ENCODE measurements around the gene IPO9. TPM values are rescaled to one million over a fixed set of nuclear protein-coding genes. Genes with fewer than 3 reads are reported as not detected.
"Not testable (repeated sequence)": the region's sequence is repeated elsewhere in the genome, so short reads cannot be mapped to it uniquely, and the experiment has no call there.

IPO9 gene
- total RNA-seq, 4 donors from 2014 or later, result 8.8 to 48.5 (median 35.2) TPM

GRCh38 chr1:201827321-201828216, 1.4 kb upstream of the IPO9 start:
- intact Hi-C loops (cut with DNase I; ENCODE audit: low total_unique reads), result no loop called here
- Histone ChIP-seq H3K9me3 (no peaks in the 10 kb centered on the region), H3K4me3 (no peak overlapping the region), H3K27me3 (no peaks in the 10 kb centered on the region), H3K36me3 (no peaks in the 10 kb centered on the region), H3K4me1 (peaks cover 0 to 6% of the 10 kb centered on the region in 2 donors), H3K27ac (no peak overlapping the region)
- TF ChIP-seq CTCF (IDR thresholded peaks at IDR 0.05) (no peak), POLR2A (IDR thresholded peaks at IDR 0.05) (no peak)
- DNase-seq, result no peak

- no peak for DNase-seq
- peaks cover 0 to 6% of the 10 kb centered on the region in 2 donors for H3K4me1 ChIP-seq
- H3K9me3 ChIP-seq, result no peaks in the 10 kb centered on the region
- TF ChIP-seq POLR2A (IDR thresholded peaks at IDR 0.05), result no peak
- TF ChIP-seq CTCF (IDR thresholded peaks at IDR 0.05), result no peak
- H3K36me3 ChIP-seq, result no peaks in the 10 kb centered on the region
- intact Hi-C loops (cut with DNase I; ENCODE audit: low total_unique reads), result no loop called here
- peak overlapping the region; percentile 98 to 99 for H3K4me3 ChIP-seq
- no peaks in the 10 kb centered on the region for H3K27me3 ChIP-seq
- peak overlapping the region in 1 of 2 donors; percentile 93 for H3K27ac ChIP-seq
These were observed 639 bp upstream of the IPO9 start for GRCh38 chr1:201828217-201828819.

- Histone ChIP-seq H3K27ac (no peak overlapping the region), H3K4me1 (peaks cover 0 to 6% of the 10 kb centered on the region in 2 donors), H3K36me3 (no peaks in the 10 kb centered on the region), H3K27me3 (no peaks in the 10 kb centered on the region), H3K4me3 (no peak overlapping the region), H3K9me3 (no peaks in the 10 kb centered on the region)
- no peak for DNase-seq
- TF ChIP-seq POLR2A (IDR thresholded peaks at IDR 0.05) (no peak), CTCF (IDR thresholded peaks at IDR 0.05) (no peak)
- intact Hi-C loops (cut with DNase I; ENCODE audit: low total_unique reads), result no loop called here
These were observed 2.4 kb downstream of the IPO9 start for GRCh38 chr1:201831371-201831770.

- no peak for TF ChIP-seq CTCF (IDR thresholded peaks at IDR 0.05)
- Histone ChIP-seq H3K4me3 (no peak overlapping the region), H3K27me3 (no peaks in the 10 kb centered on the region), H3K36me3 (no peaks in the 10 kb centered on the region), H3K27ac (no peak overlapping the region), H3K4me1 (no peaks in the 10 kb centered on the region), H3K9me3 (no peaks in the 10 kb centered on the region)
- intact Hi-C loops (cut with DNase I; ENCODE audit: low total_unique reads), result no loop called here
- no peak for DNase-seq
These were observed 5.7 kb downstream of the IPO9 start for GRCh38 chr1:201834621-201835020.

- no peaks in the 10 kb centered on the region for H3K9me3 ChIP-seq
- no peaks in the 10 kb centered on the region for H3K27me3 ChIP-seq
- H3K4me3 ChIP-seq, result no peak overlapping the region
- TF ChIP-seq POLR2A (IDR thresholded peaks at IDR 0.05), result no peak
- no peak overlapping the region for H3K27ac ChIP-seq
- no peaks in the 10 kb centered on the region for H3K4me1 ChIP-seq
- no peak for DNase-seq
- intact Hi-C loops (cut with DNase I; ENCODE audit: low total_unique reads), result no loop called here
- no peaks in the 10 kb centered on the region for H3K36me3 ChIP-seq
These were observed 9.4 kb downstream of the IPO9 start for GRCh38 chr1:201838381-201838780.

GRCh38 chr1:201839089-201839488, 10.1 kb downstream of the IPO9 start:
- H3K27ac ChIP-seq; intact Hi-C loops (cut with DNase I; ENCODE audit: low total_unique reads); H3K4me1 ChIP-seq; DNase-seq; H3K27me3 ChIP-seq; H3K9me3 ChIP-seq; H3K4me3 ChIP-seq; H3K36me3 ChIP-seq: not testable (repeated sequence)

Data from uterus (tissue), 4 donors.